GM23338 (cell line): ENCODE data around the gene TDP2. TPM values are rescaled to one million over a fixed set of nuclear protein-coding genes. Genes with fewer than 3 reads are reported as not detected.
A peak's percentile ranks its signal among the peaks of the same experiment; 100 is the strongest.
"Not testable (repeated sequence)": the region's sequence is repeated elsewhere in the genome, so short reads cannot be mapped to it uniquely, and the experiment has no call there.

Experiments
- ATAC-seq: fragments of 200-7000 bp; cut with Tn5 transposase; 3 replicates; pipeline ENCODE4 v1.9.1; 2020
- DNase-seq: peaks from one replicate; pipeline ENCODE4 v3.0.0-alpha.2; 2015; ENCODE audit warnings: low spot score
- H2AFZ ChIP-seq: fragments of 200-600 bp; sonication (generic); 2 replicates; pipeline ENCODE4 v1.8.0; 2016; ENCODE audit warnings: antibody characterized with exemption, mild to moderate bottlenecking, moderate library complexity
- H3F3A ChIP-seq: fragments of 200-600 bp; sonication (generic); replicated peaks from 2 replicates; pipeline ENCODE4 v1.8.0; 2017; ENCODE audit warnings: antibody characterized with exemption, mixed run types, low read depth
- H3K27ac ChIP-seq: fragments of 200-600 bp; sonication (generic); 2 replicates; pipeline ENCODE4 v1.6.1; 2016; ENCODE audit warnings: low read depth
- H3K27me3 ChIP-seq: fragments of 200-600 bp; sonication (generic); 2 replicates; pipeline ENCODE4 v1.8.0; 2016; ENCODE audit warnings: mild to moderate bottlenecking, mixed run types, moderate library complexity; ENCODE audit not compliant: insufficient read depth
- H3K36me3 ChIP-seq: fragments of 200-600 bp; sonication (generic); 2 replicates; pipeline ENCODE4 v1.8.0; 2016; ENCODE audit warnings: mild to moderate bottlenecking; ENCODE audit not compliant: insufficient read depth
- H3K4me1 ChIP-seq: fragments of 200-600 bp; sonication (generic); 2 replicates; pipeline ENCODE4 v1.8.0; 2016; ENCODE audit warnings: mild to moderate bottlenecking, moderate library complexity; ENCODE audit not compliant: insufficient read depth
- H3K4me2 ChIP-seq: fragments of 200-600 bp; sonication (generic); 2 replicates; pipeline ENCODE4 v1.7.1; 2017; ENCODE audit warnings: mixed run types
- H3K4me3 ChIP-seq: fragments of 200-600 bp; sonication (generic); 2 replicates; pipeline ENCODE4 v1.6.1; 2016; ENCODE audit warnings: mixed run types
- H3K79me2 ChIP-seq: fragments of 200-600 bp; sonication (generic); replicated peaks from 2 replicates; pipeline ENCODE4 v1.8.0; 2017; ENCODE audit warnings: mild to moderate bottlenecking; ENCODE audit not compliant: insufficient read depth
- H3K9me2 ChIP-seq: fragments of 200-600 bp; sonication (generic); 2 replicates; pipeline ENCODE4 v1.8.0; 2017; ENCODE audit not compliant: insufficient read depth
- H4K20me1 ChIP-seq: fragments of 200-600 bp; sonication (generic); replicated peaks from 2 replicates; pipeline ENCODE4 v1.8.0; 2017; ENCODE audit warnings: mild to moderate bottlenecking; ENCODE audit not compliant: insufficient read depth
- H3K27ac Mint-ChIP-seq: 2 replicates; pipeline ENCODE4 v1.8.0; 2020; ENCODE audit warnings: inconsistent platforms, mild to moderate bottlenecking, moderate library complexity, mixed read lengths
- H3K27me3 Mint-ChIP-seq: 3 replicates; pipeline ENCODE4 v1.8.0; 2022; ENCODE audit warnings: low read depth, mild to moderate bottlenecking, moderate library complexity, mixed read lengths, inconsistent platforms; ENCODE audit not compliant: insufficient read depth, poor library complexity
- H3K36me3 Mint-ChIP-seq: 3 replicates; pipeline ENCODE4 v1.8.0; 2021; ENCODE audit warnings: low read depth, mild to moderate bottlenecking, inconsistent platforms, moderate library complexity, mixed read lengths
- H3K4me1 Mint-ChIP-seq: 3 replicates; pipeline ENCODE4 v1.8.0; 2020; ENCODE audit warnings: mild to moderate bottlenecking, inconsistent platforms, mixed read lengths
- H3K4me3 Mint-ChIP-seq: 3 replicates; pipeline ENCODE4 v1.8.0; 2021; ENCODE audit warnings: moderate library complexity, mild to moderate bottlenecking, inconsistent platforms, mixed read lengths
- H3K9me3 Mint-ChIP-seq: 3 replicates; pipeline ENCODE4 v1.8.0; 2020; ENCODE audit warnings: moderate library complexity, mild to moderate bottlenecking, inconsistent platforms, mixed read lengths
- CREB1 ChIP-seq: fragments of 250-450 bp; sonication (Bioruptor Pico); IDR thresholded peaks from 2 replicates; pipeline ENCODE4 v1.5.0; 2020; ENCODE audit warnings: low read depth, mild to moderate bottlenecking, moderate library complexity
- CTCF ChIP-seq, 2 experiments: fragments of 200-600 bp in 1 of 2; sonication (generic) in 1 of 2; conservative IDR thresholded peaks; 2 replicates each; pipeline versions ENCODE4 v1.5.1 to v1.6.1; 2016 to 2017; ENCODE audit warnings: antibody characterized with exemption in 2 of 2, low read depth in 2 of 2, mild to moderate bottlenecking in 2 of 2, moderate library complexity in 1 of 2
- EZH2 ChIP-seq: fragments of 200-600 bp; sonication (generic); IDR thresholded peaks from one replicate; pipeline ENCODE4 v1.8.0; 2017; ENCODE audit warnings: antibody characterized with exemption, mild to moderate bottlenecking, low read depth; ENCODE audit not compliant: unreplicated experiment
- JUNB ChIP-seq: IDR thresholded peaks from one replicate; pipeline ENCODE4 v1.6.1; 2016; ENCODE audit warnings: antibody characterized with exemption; ENCODE audit not compliant: unreplicated experiment
- POLR2AphosphoS5 ChIP-seq: IDR thresholded peaks from 2 replicates; pipeline ENCODE4 v1.6.1; 2016; ENCODE audit warnings: antibody characterized with exemption, low read depth
- ZNF331 ChIP-seq: fragments of 250-450 bp; sonication (Bioruptor Pico); IDR thresholded peaks from 2 replicates; pipeline ENCODE4 v1.5.0; 2020; ENCODE audit warnings: low read depth, mild to moderate bottlenecking, moderate library complexity
- polyA plus RNA-seq: library from polyadenylated mRNA; unstranded; fragments of >200 nt; fragmentation: Nextera tagmentation; extraction: Ambion mirVana; gene quantifications from 2 replicates; pipeline ENCODE4 v1.2.1, GENCODE V29; 2016
- total RNA-seq: library from RNA; depleted of rRNA; stranded (reverse); fragments of >200 nt; shearing (Covaris generic); gene quantifications from 2 replicates; pipeline ENCODE4 v1.2.3, GENCODE V29; 2014
- TF ChIP-seq, protein P1 (sequence below): fragments of 250-450 bp; sonication (Bioruptor Pico); IDR thresholded peaks from 2 replicates; pipeline ENCODE4 v1.5.0; 2020; ENCODE audit warnings: mild to moderate bottlenecking, moderate library complexity
- TF ChIP-seq, protein P2 (sequence below): IDR thresholded peaks from 2 replicates; pipeline ENCODE4 v1.6.1; 2016; ENCODE audit warnings: antibody characterized with exemption

The TDP2 gene
- total and polyA plus RNA-seq, 2 experiments from 2014 or later, result 46.8 to 47.8 TPM

DNA sequence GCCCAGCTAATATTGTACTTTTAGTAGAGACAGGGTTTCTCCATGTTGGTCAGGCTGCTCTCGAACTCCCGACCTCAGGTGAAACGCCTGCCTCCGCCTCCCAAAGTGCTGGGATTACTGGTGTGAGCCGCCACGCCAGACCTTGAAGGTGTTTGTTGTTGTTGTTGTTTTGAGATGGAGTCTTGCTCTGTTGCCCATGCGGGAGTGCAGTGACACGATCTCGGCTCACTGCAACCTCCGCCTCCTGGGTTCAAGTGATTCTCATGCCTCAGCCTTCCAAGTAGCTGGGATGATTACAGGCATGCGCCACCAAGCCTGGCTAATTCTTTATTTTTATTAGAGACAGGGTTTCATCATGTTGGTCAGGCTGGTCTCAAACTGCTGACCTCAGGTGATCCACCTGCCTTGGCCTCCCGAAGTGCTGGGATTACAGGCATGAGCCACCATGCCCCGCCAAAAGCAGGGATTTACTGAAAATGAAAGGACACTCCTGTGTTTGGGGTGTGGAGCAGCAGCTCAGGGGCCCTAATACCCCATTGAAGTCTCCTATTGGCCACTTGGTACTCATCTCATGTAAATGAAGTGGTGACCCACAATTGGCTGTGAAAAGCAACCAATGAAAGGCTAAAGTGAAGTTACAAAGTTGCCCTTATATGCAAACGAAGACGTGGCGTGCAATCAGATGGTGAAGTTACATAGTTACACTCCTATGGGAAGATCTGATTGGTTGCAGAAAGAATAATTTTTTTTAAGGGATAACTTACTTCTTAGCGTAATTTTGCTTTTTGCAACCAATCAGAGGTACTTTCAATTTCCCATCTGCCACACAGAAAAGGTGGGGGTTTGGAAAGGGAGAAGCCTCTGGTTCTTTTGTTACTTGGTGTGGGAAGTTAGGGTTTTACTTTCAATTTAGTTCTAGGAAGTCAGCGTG, 1.6 kb upstream of the TDP2 start:
- Mint-ChIP-seq H3K27me3 (peaks cover 19% of the 10 kb centered on the region), H3K9me3 (peaks cover 64% of the 10 kb centered on the region), H3K4me3 (peak overlapping the region; percentile 94), H3K36me3 (peaks cover 85% of the 10 kb centered on the region), H3K4me1 (peaks cover 23% of the 10 kb centered on the region)
- DNase-seq, result peak; percentile 21
- ATAC-seq, H2AFZ ChIP-seq, H3K27me3 ChIP-seq, H3F3A ChIP-seq, H3K27ac Mint-ChIP-seq, H4K20me1 ChIP-seq, H3K27ac ChIP-seq, H3K9me2 ChIP-seq: not testable (repeated sequence)
- 0 out of 2 replicates have a peak, but pooled peaks cover 12% of the 10 kb centered on the region for H3K4me1 ChIP-seq
- peak overlapping the region; percentile 97 for H3K4me3 ChIP-seq
- peak overlapping the region; percentile 97 for H3K4me2 ChIP-seq
- peaks cover 55% of the 10 kb centered on the region for H3K79me2 ChIP-seq
- H3K36me3 ChIP-seq, result peaks cover 42% of the 10 kb centered on the region

DNA sequence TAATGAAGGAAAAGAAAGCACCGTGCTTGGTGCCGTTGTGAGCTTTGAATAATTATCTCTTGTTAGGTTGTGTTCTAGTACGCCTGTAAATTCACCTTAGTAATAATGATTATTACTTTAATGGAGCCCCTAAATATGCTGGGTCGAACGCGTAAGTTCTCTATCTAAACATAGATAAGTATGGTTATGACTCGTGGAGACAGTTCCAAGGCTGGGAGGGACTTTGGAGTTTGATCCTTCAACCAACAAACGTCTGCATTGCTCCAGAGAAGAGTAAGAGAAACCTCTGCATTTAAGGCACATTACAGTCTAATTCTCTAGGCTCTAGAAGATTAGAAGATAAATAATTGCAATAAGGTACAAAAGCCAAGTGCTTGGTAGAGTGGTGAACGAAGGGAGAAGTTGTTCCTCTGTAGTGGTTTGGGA, 692 bp upstream of the TDP2 start:
- Histone ChIP-seq H3K4me3 (peak overlapping the region; percentile 97), H2AFZ (no peak overlapping the region), H3K9me2 (no peaks in the 10 kb centered on the region), H3K4me2 (peak overlapping the region; percentile 97), H3K79me2 (peaks cover 63% of the 10 kb centered on the region), H3K27me3 (no peaks in the 10 kb centered on the region), H3F3A (no peaks in the 10 kb centered on the region), H3K27ac (peak overlapping the region; percentile 97), H3K36me3 (peaks cover 36% of the 10 kb centered on the region), H3K4me1 (0 out of 2 replicates have a peak, but pooled peaks cover 12% of the 10 kb centered on the region), H4K20me1 (no peaks in the 10 kb centered on the region)
- H3K27ac Mint-ChIP-seq, result peak overlapping the region; percentile 99
- peak overlapping the region; percentile 94 for H3K4me3 Mint-ChIP-seq
- peaks cover 23% of the 10 kb centered on the region for H3K4me1 Mint-ChIP-seq
- DNase-seq, result no peak
- ATAC-seq, result no peak
- peaks cover 55% of the 10 kb centered on the region for H3K9me3 Mint-ChIP-seq
- H3K36me3 Mint-ChIP-seq, result peaks cover 85% of the 10 kb centered on the region
- peaks cover 16% of the 10 kb centered on the region for H3K27me3 Mint-ChIP-seq
- TF ChIP-seq, protein P1, sequence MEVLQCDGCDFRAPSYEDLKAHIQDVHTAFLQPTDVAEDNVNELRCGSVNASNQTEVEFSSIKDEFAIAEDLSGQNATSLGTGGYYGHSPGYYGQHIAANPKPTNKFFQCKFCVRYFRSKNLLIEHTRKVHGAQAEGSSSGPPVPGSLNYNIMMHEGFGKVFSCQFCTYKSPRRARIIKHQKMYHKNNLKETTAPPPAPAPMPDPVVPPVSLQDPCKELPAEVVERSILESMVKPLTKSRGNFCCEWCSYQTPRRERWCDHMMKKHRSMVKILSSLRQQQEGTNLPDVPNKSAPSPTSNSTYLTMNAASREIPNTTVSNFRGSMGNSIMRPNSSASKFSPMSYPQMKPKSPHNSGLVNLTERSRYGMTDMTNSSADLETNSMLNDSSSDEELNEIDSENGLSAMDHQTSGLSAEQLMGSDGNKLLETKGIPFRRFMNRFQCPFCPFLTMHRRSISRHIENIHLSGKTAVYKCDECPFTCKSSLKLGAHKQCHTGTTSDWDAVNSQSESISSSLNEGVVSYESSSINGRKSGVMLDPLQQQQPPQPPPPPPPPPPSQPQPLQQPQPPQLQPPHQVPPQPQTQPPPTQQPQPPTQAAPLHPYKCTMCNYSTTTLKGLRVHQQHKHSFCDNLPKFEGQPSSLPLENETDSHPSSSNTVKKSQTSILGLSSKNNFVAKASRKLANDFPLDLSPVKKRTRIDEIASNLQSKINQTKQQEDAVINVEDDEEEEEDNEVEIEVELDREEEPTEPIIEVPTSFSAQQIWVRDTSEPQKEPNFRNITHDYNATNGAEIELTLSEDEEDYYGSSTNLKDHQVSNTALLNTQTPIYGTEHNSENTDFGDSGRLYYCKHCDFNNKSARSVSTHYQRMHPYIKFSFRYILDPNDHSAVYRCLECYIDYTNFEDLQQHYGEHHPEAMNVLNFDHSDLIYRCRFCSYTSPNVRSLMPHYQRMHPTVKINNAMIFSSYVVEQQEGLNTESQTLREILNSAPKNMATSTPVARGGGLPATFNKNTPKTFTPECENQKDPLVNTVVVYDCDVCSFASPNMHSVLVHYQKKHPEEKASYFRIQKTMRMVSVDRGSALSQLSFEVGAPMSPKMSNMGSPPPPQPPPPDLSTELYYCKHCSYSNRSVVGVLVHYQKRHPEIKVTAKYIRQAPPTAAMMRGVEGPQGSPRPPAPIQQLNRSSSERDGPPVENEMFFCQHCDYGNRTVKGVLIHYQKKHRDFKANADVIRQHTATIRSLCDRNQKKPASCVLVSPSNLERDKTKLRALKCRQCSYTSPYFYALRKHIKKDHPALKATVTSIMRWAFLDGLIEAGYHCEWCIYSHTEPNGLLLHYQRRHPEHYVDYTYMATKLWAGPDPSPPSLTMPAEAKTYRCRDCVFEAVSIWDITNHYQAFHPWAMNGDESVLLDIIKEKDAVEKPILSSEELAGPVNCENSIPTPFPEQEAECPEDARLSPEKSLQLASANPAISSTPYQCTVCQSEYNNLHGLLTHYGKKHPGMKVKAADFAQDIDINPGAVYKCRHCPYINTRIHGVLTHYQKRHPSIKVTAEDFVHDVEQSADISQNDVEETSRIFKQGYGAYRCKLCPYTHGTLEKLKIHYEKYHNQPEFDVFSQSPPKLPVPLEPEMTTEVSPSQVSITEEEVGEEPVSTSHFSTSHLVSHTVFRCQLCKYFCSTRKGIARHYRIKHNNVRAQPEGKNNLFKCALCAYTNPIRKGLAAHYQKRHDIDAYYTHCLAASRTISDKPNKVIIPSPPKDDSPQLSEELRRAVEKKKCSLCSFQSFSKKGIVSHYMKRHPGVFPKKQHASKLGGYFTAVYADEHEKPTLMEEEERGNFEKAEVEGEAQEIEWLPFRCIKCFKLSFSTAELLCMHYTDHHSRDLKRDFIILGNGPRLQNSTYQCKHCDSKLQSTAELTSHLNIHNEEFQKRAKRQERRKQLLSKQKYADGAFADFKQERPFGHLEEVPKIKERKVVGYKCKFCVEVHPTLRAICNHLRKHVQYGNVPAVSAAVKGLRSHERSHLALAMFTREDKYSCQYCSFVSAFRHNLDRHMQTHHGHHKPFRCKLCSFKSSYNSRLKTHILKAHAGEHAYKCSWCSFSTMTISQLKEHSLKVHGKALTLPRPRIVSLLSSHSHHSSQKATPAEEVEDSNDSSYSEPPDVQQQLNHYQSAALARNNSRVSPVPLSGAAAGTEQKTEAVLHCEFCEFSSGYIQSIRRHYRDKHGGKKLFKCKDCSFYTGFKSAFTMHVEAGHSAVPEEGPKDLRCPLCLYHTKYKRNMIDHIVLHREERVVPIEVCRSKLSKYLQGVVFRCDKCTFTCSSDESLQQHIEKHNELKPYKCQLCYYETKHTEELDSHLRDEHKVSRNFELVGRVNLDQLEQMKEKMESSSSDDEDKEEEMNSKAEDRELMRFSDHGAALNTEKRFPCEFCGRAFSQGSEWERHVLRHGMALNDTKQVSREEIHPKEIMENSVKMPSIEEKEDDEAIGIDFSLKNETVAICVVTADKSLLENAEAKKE (CRISPR knock-in tag), result no peak
- TF ChIP-seq CREB1 (no peak), EZH2 (no peak), CTCF (conservative IDR thresholded peaks at IDR 0.05; ENCODE audit: low read depth in 2 of 2) (no peak), POLR2AphosphoS5 (no peak), ZNF331 (CRISPR knock-in tag) (no peak), JUNB (no peak)
- TF ChIP-seq, protein P2, sequence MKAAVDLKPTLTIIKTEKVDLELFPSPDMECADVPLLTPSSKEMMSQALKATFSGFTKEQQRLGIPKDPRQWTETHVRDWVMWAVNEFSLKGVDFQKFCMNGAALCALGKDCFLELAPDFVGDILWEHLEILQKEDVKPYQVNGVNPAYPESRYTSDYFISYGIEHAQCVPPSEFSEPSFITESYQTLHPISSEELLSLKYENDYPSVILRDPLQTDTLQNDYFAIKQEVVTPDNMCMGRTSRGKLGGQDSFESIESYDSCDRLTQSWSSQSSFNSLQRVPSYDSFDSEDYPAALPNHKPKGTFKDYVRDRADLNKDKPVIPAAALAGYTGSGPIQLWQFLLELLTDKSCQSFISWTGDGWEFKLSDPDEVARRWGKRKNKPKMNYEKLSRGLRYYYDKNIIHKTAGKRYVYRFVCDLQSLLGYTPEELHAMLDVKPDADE, result no peak
